GM12878 (cell line): Measurements from ENCODE around the gene CPNE5. TPM values are rescaled to one million over a fixed set of nuclear protein-coding genes. Genes with fewer than 3 reads are reported as not detected.

Experiments
- ATAC-seq: fragments of 200-7000 bp; cut with Tn5 transposase; 3 replicates; pipeline ENCODE4 v1.9.1; 2020; ENCODE audit warnings: mild to moderate bottlenecking, moderate library complexity
- BruUV-seq: library from RNA; stranded (reverse); fragments of 400-500 nt; replicated peaks from 2 replicates; lab custom pipeline; 2021; lab: Mats Ljungman, UMichigan
- CTCF ChIA-PET: fragments of 300-600 bp; sonication (Branson Sonifier 250); formaldehyde crosslinking; extraction: SDS; loops from one replicate; lab custom pipeline; 2021; ENCODE audit warnings: inconsistent platforms; lab: Yijun Ruan, JAX
- POLR2A ChIA-PET: fragments of 350-600 bp; formaldehyde crosslinking; extraction: SDS; loops from one replicate; lab custom pipeline; 2021; ENCODE audit warnings: inconsistent platforms; lab: Charles Lee
- RAD21 ChIA-PET: fragments of 300-600 bp; sonication (Branson Sonifier 250); formaldehyde crosslinking; loops from one replicate; lab custom pipeline; 2023; ENCODE audit warnings: antibody characterized with exemption; ENCODE audit not compliant: unreplicated experiment; lab: Charles Lee
- SMC1A ChIA-PET: fragments of 300-600 bp; sonication (Branson Sonifier 250); formaldehyde crosslinking; loops from one replicate; lab custom pipeline; 2023; ENCODE audit not compliant: unreplicated experiment, uncharacterized antibody; lab: Charles Lee
- DNase-seq: peaks from one replicate; pipeline ENCODE4 v3.0.0-alpha.2; 2011; ENCODE audit warnings: low read depth, low spot score
- FAIRE-seq: peaks from 3 replicates; lab custom pipeline; 2011; peaks lifted over from hg19 to GRCh38; lab: Jason Lieb, UNC
- H2AFZ ChIP-seq: 2 replicates; pipeline ENCODE4 v1.6.0; 2011; ENCODE audit warnings: low read depth, low read length, control low read depth; ENCODE audit not compliant: control insufficient read depth
- H3K27ac ChIP-seq: 2 replicates; pipeline ENCODE4 v1.5.1; 2011; ENCODE audit warnings: control low read depth; ENCODE audit not compliant: control insufficient read depth, insufficient read depth
- H3K27me3 ChIP-seq, 2 experiments: replicated peaks in 1 of 2; 2 replicates each; pipeline versions ENCODE4 v1.6.0 to v1.6.1; 2011; ENCODE audit warnings: low read length in 1 of 2; ENCODE audit not compliant: control insufficient read depth in 2 of 2, insufficient read depth in 2 of 2
- H3K36me3 ChIP-seq, 2 experiments: 2 replicates each; pipeline ENCODE4 v1.5.1; 2011; ENCODE audit warnings: low read length in 1 of 2; ENCODE audit not compliant: control insufficient read depth in 2 of 2, insufficient read depth in 2 of 2
- H3K4me1 ChIP-seq: 2 replicates; pipeline ENCODE4 v1.6.1; 2011; ENCODE audit warnings: mild to moderate bottlenecking, low read length, moderate library complexity, mixed read lengths; ENCODE audit not compliant: control insufficient read depth, insufficient read depth
- H3K4me2 ChIP-seq: 2 replicates; pipeline ENCODE4 v1.6.0; 2011; ENCODE audit warnings: control low read depth; ENCODE audit not compliant: control insufficient read depth, insufficient read depth
- H3K4me3 ChIP-seq: fragments of 200-600 bp; sonication (generic); 2 replicates; pipeline ENCODE4 v1.5.1; 2016
- H3K79me2 ChIP-seq: 2 replicates; pipeline ENCODE4 v1.6.0; 2011; ENCODE audit warnings: low read length; ENCODE audit not compliant: control insufficient read depth, insufficient read depth
- H3K9ac ChIP-seq: 2 replicates; pipeline ENCODE4 v1.8.0; 2011; ENCODE audit warnings: low read length, control low read depth, mixed read lengths; ENCODE audit not compliant: control insufficient read depth, insufficient read depth
- H3K9me3 ChIP-seq: replicated peaks from 3 replicates; pipeline ENCODE4 v1.5.1; 2011; ENCODE audit warnings: mild to moderate bottlenecking, low read length; ENCODE audit not compliant: control insufficient read depth, insufficient read depth
- H4K20me1 ChIP-seq: 2 replicates; pipeline ENCODE4 v1.6.0; 2011; ENCODE audit not compliant: control insufficient read depth, insufficient read depth
- CBX3 ChIP-seq: fragments of 200-600 bp; sonication (generic); IDR thresholded peaks from 2 replicates; pipeline ENCODE4 v1.6.1; 2016; ENCODE audit warnings: low read depth, borderline replicate concordance
- EGR1 ChIP-seq, 2 experiments: IDR thresholded peaks; 1 replicate in 1 of 2; 2 replicates in 1 of 2; pipeline ENCODE4 v1.6.1; 2011 to 2012; ENCODE audit warnings: low read depth in 2 of 2, low read length in 2 of 2, borderline replicate concordance in 1 of 2, mild to moderate bottlenecking in 1 of 2, moderate library complexity in 1 of 2
- HCFC1 ChIP-seq: fragments of 150-350 bp; IDR thresholded peaks from 2 replicates; pipeline ENCODE4 v1.6.1; 2014; ENCODE audit warnings: low read length
- NBN ChIP-seq: fragments of 450-650 bp; IDR thresholded peaks from 2 replicates; pipeline ENCODE4 v1.6.1; 2016
- NR2C1 ChIP-seq: fragments of 450-650 bp; IDR thresholded peaks from 2 replicates; pipeline ENCODE4 v1.6.1; 2017; ENCODE audit warnings: antibody characterized with exemption, mild to moderate bottlenecking, moderate library complexity
- PAX5 ChIP-seq: IDR thresholded peaks from 2 replicates; pipeline ENCODE4 v1.6.1; 2011; ENCODE audit warnings: low read depth, low read length, borderline replicate concordance
- RB1 ChIP-seq: fragments of 450-650 bp; formaldehyde crosslinking; IDR thresholded peaks from 2 replicates; pipeline ENCODE4 v1.6.1; 2017; ENCODE audit warnings: mild to moderate bottlenecking, borderline replicate concordance
- SMC3 ChIP-seq: IDR thresholded peaks from 2 replicates; pipeline ENCODE4 v1.6.1; 2011; ENCODE audit warnings: low read length, improper control_type of control experiment, borderline replicate concordance
- SP1 ChIP-seq: IDR thresholded peaks from one replicate; pipeline ENCODE4 v1.6.1; 2011; ENCODE audit warnings: low read depth, low read length
- SPI1 ChIP-seq: IDR thresholded peaks from 2 replicates; pipeline ENCODE4 v1.6.1; 2011; ENCODE audit warnings: low read depth, mild to moderate bottlenecking, low read length, moderate library complexity, borderline replicate concordance; ENCODE audit not compliant: insufficient read depth
- USF1 ChIP-seq: IDR thresholded peaks from 2 replicates; pipeline ENCODE4 v1.6.1; 2011; ENCODE audit warnings: borderline replicate concordance, low read depth, mild to moderate bottlenecking, moderate library complexity, mixed read lengths, low read length; ENCODE audit not compliant: insufficient read depth; ENCODE audit errors: extremely low read length
- ZNF592 ChIP-seq: fragments of 450-650 bp; IDR thresholded peaks from 2 replicates; pipeline ENCODE4 v1.6.1; 2017; ENCODE audit warnings: mild to moderate bottlenecking, moderate library complexity
- WGBS: methylation state at CpG from one replicate; pipeline ENCODE4 v1.1.6; 2016; ENCODE audit warnings: low lambda C conversion rate; ENCODE audit not compliant: insufficient replicate concordance, insufficient coverage; ENCODE audit errors: missing lambda C conversion rate; 5-methylcytosine and 5-hydroxymethylcytosine counted together
- in situ Hi-C: fragments of 300-500 bp; cut with MboI; formaldehyde crosslinking; loops from 9 replicates; pipeline ENCODE4 v1.14.3; 2018; ENCODE audit warnings: mixed read lengths
- intact Hi-C: fragments of 100-400 bp; cut with micrococcal nuclease; formaldehyde crosslinking; loops from one replicate; pipeline ENCODE4 v1.14.2; 2022; ENCODE audit not compliant: unreplicated experiment
- polyA plus RNA-seq, 11 experiments: library from polyadenylated mRNA; depleted of rRNA in 4 of 11; unstranded in 6 of 11; stranded (reverse) in 5 of 11; fragments of >200 nt; fragmentation: Nextera tagmentation in 4 of 11; fragmentation: Illumina TruSeq in 1 of 11; extraction: Ambion mirVana in 4 of 11; extraction: Trizol in 1 of 11; gene quantifications; 1 replicate in 1 of 11; 2 replicates in 10 of 11; pipeline versions ENCODE4 v1.2.1 to v1.2.3, GENCODE V29; 2011 to 2016; ENCODE audit warnings: inconsistent platforms in 2 of 11, missing spikeins in 2 of 11, low read depth in 1 of 11
- total RNA-seq, 4 experiments: library from RNA; depleted of rRNA in 3 of 4; stranded (reverse); fragments of >200 nt in 3 of 4; fragmentation: Illumina TruSeq in 1 of 4; extraction: Trizol in 1 of 4; gene quantifications; 2 replicates each; pipeline versions ENCODE4 v1.2.1 to v1.2.3, GENCODE V29; 2013 to 2021
- TF ChIP-seq, protein P1 (sequence below): fragments of 450-650 bp; formaldehyde crosslinking; IDR thresholded peaks from 2 replicates; pipeline ENCODE4 v1.4.0; 2022; ENCODE audit warnings: mild to moderate bottlenecking, moderate library complexity

The CPNE5 gene
- total and polyA plus RNA-seq, 10 of the 15 experiments (the other 5 are each of a cell fraction or from before 2014, with no cell fraction given): 2.4 to 39.1 (median 18.2) TPM

DNA sequence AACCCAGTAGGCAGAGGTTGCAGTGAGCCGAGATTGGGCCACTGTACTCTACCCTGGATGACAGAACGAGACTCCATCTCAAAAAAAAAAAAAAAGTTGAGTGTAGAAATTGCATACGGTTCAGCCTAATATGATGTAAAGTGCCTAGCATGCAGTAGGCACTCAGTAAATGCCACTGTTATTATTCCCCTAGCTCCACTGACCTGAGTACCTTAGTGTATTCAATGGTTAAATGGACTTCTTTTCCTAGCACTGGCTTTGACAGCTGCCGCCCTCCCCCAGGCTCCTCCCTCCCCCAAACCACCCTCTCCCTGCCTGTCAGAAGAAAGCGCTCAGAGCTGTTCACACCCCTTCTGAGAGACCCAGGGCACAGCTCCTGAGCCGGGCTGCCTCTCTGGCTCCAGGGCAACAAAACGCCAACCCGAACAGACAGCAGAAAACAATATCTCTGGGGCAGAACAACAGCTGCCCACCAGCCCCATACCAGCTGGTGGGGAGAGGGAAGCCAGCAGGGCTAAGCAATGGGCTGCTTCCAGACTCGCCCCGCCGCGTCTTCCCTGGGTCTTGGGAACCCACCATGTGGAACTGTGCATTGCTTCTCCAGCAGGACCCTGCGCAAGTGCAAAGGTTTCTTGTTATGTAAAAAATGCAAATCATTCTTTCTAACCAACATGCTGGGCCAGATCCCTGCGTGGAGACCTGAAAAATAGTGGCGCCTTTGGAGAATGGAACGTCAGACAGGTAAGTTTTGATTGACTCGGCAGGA, 4.5 kb downstream of the CPNE5 start:
- H3K27me3 ChIP-seq: peaks cover 4 to 8% of the 10 kb centered on the region in 2 experiments; a peak in 3 of 4 replicates
- no peak overlapping the region for H3K4me3 ChIP-seq
- H3K9me3 ChIP-seq: no peaks in the 10 kb centered on the region; the same call in 2 of the 3 replicates
- ChIA-PET SMC1A (interaction anchor here (1.1 to 1.2 kb wide), 2 partner anchors 9 to 40 kb away, joined by 3 read pairs; partner anchors contain the start of gene PPIL1), CTCF (interaction anchor here (0.5 to 2.1 kb wide), 4 partner anchors 17 to 253 kb away, joined by 3 to 9 read pairs (median 4); no protein-coding TSS in a partner anchor), RAD21 (no interaction called here), POLR2A (no interaction called here)
- no peaks in the 10 kb centered on the region for H3K36me3 ChIP-seq
- no peak overlapping the region for H3K27ac ChIP-seq
- FAIRE-seq (no peak), DNase-seq (no peak), ATAC-seq (no peak)
- no peaks in the 10 kb centered on the region for H3K4me1 ChIP-seq
- H4K20me1 ChIP-seq: no peaks in the 10 kb centered on the region
- 70% methylated on average over 15 of the region's 17 CpGs for WGBS
- no peak overlapping the region for H3K9ac ChIP-seq
- intact Hi-C loops: no loop called here
- in situ Hi-C loops: no loop called here
- no peak overlapping the region for H3K4me2 ChIP-seq
- no peaks in the 10 kb centered on the region for H3K79me2 ChIP-seq
- no peak overlapping the region for H2AFZ ChIP-seq
- no TSS peak for BruUV-seq
- TF ChIP-seq CBX3: no peak
- no peak for TF ChIP-seq SP1
- no peak for TF ChIP-seq NBN
- no peak for TF ChIP-seq SMC3
- TF ChIP-seq HCFC1: no peak
- no peak for TF ChIP-seq SPI1
- TF ChIP-seq, protein P1, sequence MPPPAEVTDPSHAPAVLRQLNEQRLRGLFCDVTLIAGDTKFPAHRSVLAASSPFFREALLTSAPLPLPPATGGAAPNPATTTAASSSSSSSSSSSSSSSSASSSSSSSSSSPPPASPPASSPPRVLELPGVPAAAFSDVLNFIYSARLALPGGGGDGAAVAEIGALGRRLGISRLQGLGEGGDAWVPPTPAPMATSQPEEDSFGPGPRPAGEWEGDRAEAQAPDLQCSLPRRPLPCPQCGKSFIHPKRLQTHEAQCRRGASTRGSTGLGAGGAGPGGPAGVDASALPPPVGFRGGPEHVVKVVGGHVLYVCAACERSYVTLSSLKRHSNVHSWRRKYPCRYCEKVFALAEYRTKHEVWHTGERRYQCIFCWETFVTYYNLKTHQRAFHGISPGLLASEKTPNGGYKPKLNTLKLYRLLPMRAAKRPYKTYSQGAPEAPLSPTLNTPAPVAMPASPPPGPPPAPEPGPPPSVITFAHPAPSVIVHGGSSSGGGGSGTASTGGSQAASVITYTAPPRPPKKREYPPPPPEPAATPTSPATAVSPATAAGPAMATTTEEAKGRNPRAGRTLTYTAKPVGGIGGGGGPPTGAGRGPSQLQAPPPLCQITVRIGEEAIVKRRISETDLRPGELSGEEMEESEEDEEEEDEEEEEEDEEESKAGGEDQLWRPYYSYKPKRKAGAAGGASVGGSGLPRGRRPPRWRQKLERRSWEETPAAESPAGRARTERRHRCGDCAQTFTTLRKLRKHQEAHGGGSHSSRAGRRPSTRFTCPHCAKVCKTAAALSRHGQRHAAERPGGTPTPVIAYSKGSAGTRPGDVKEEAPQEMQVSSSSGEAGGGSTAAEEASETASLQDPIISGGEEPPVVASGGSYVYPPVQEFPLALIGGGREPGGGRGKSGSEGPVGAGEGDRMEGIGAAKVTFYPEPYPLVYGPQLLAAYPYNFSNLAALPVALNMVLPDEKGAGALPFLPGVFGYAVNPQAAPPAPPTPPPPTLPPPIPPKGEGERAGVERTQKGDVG: no peak
- TF ChIP-seq RB1: no peak
- TF ChIP-seq PAX5: no peak
- TF ChIP-seq NR2C1: no peak
- no peak for TF ChIP-seq ZNF592
- TF ChIP-seq EGR1 (IDR thresholded peaks at IDR 0.05; ENCODE audit: borderline replicate concordance in 1 of 2, low read depth in 2 of 2, low read length in 2 of 2): no peak
- TF ChIP-seq USF1: no peak
